ENCODE results near the gene AGO3.

DNA sequence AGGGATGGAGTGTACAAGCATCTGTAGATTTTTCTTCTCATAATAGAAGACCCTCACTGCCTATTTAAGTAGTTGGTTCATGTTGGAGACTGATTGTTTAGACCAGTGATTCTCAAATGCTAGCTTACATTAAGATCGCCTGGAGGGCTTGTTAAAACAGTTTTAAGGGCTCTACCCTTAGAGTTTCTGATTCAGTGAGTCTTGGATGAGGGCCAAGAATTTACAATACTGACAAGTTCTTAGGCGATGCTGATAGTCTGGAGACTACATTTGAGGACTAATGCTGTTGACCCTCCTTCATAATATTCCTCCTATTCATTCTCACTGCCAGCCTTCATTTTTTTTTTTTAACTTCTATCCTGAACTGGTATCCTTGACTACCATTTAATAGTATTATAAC lies 15.2 kb upstream of the AGO3 start:
- TF ChIP-seq, protein P1, sequence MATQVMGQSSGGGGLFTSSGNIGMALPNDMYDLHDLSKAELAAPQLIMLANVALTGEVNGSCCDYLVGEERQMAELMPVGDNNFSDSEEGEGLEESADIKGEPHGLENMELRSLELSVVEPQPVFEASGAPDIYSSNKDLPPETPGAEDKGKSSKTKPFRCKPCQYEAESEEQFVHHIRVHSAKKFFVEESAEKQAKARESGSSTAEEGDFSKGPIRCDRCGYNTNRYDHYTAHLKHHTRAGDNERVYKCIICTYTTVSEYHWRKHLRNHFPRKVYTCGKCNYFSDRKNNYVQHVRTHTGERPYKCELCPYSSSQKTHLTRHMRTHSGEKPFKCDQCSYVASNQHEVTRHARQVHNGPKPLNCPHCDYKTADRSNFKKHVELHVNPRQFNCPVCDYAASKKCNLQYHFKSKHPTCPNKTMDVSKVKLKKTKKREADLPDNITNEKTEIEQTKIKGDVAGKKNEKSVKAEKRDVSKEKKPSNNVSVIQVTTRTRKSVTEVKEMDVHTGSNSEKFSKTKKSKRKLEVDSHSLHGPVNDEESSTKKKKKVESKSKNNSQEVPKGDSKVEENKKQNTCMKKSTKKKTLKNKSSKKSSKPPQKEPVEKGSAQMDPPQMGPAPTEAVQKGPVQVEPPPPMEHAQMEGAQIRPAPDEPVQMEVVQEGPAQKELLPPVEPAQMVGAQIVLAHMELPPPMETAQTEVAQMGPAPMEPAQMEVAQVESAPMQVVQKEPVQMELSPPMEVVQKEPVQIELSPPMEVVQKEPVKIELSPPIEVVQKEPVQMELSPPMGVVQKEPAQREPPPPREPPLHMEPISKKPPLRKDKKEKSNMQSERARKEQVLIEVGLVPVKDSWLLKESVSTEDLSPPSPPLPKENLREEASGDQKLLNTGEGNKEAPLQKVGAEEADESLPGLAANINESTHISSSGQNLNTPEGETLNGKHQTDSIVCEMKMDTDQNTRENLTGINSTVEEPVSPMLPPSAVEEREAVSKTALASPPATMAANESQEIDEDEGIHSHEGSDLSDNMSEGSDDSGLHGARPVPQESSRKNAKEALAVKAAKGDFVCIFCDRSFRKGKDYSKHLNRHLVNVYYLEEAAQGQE (IDR thresholded peaks at IDR 0.05) = no peak
- TF ChIP-seq, protein P2, sequence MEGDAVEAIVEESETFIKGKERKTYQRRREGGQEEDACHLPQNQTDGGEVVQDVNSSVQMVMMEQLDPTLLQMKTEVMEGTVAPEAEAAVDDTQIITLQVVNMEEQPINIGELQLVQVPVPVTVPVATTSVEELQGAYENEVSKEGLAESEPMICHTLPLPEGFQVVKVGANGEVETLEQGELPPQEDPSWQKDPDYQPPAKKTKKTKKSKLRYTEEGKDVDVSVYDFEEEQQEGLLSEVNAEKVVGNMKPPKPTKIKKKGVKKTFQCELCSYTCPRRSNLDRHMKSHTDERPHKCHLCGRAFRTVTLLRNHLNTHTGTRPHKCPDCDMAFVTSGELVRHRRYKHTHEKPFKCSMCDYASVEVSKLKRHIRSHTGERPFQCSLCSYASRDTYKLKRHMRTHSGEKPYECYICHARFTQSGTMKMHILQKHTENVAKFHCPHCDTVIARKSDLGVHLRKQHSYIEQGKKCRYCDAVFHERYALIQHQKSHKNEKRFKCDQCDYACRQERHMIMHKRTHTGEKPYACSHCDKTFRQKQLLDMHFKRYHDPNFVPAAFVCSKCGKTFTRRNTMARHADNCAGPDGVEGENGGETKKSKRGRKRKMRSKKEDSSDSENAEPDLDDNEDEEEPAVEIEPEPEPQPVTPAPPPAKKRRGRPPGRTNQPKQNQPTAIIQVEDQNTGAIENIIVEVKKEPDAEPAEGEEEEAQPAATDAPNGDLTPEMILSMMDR (IDR thresholded peaks at IDR 0.05) = no peak
- TF ChIP-seq EP300 (IDR thresholded peaks at IDR 0.05) (no peak), JUNB (IDR thresholded peaks at IDR 0.05) (no peak)
